A549 treated with Hydrocortisone at 1 μM for 4 hours (cell line): ENCODE measurements around the gene OR52E8. TPM values are rescaled to one million over a fixed set of nuclear protein-coding genes. Genes with fewer than 3 reads are reported as not detected.

ENCODE experiments used
- total RNA-seq: library from RNA; stranded (reverse); fragments of 200-300 nt; extraction: Qiagen RNA extraction; gene quantifications from 5 replicates; pipeline ENCODE4 v1.2.3, GENCODE V29; 2022

The OR52E8 gene
- not detected in 5 replicates for total RNA-seq

GRCh38 chr11:5857590-5857989 lies at the start of gene OR52E8:
OR52E8 (minus strand) TSS chr11:5857690; CDS start chr11:5857690, 0 bp downstream.

GRCh38 chr11:5892908-5893307 lies 35.4 kb upstream of the OR52E8 start, which contains the start of gene OR52E5:
OR52E5 (plus strand) TSS chr11:5893208; CDS start chr11:5900777, 7,569 bp downstream.

GRCh38 chr11:5880329-5880728 lies 22.8 kb upstream of the OR52E8 start, which contains the start of gene OR52E4:
OR52E4 (plus strand) TSS chr11:5880629; CDS start chr11:5884293, 3,664 bp downstream.

GRCh38 chr11:5841797-5842196 lies 15.7 kb downstream of the OR52E8 start, which contains the start of gene OR52E6:
OR52E6 (minus strand) TSS chr11:5841897; CDS start chr11:5841897, 0 bp downstream.

GRCh38 chr11:5808500-5809121 lies 48.9 kb downstream of the OR52E8 start, which contains the start of gene OR52N2:
OR52N2 (plus strand) TSS chr11:5808924; CDS start chr11:5820336, 11,412 bp downstream.

Other genes with a start within 250 kb of the OR52E8 start
- gene TRIM34, start 232.7 kb downstream of the OR52E8 start, total RNA-seq = 2.6 to 4.0 TPM (median 3.2 TPM) in 5 replicates
- 8.9 to 12.4 TPM (median 9.6 TPM) in 5 replicates for gene TRIM5, start 172.6 kb downstream of the OR52E8 start, total RNA-seq
- gene TRIM22, start 167.9 kb downstream of the OR52E8 start, total RNA-seq = 0.61 to 1.2 TPM (median 0.67 TPM) in 5 replicates
- gene OR56B1, start 121.2 kb downstream of the OR52E8 start, total RNA-seq = not detected in 5 replicates
- not detected in 5 replicates for gene OR52N4, start 103.4 kb downstream of the OR52E8 start, total RNA-seq
- not detected in 5 replicates for gene OR52N5, start 74.3 kb downstream of the OR52E8 start, total RNA-seq
- not detected in 5 replicates for gene OR52N1, start 66.4 kb downstream of the OR52E8 start, total RNA-seq
- gene OR52N2, start 48.8 kb downstream of the OR52E8 start, total RNA-seq = not detected in 5 replicates
- gene OR52E6, start 15.8 kb downstream of the OR52E8 start, total RNA-seq = not detected in 5 replicates
- not detected in 5 replicates for gene OR52E4, start 22.9 kb upstream of the OR52E8 start, total RNA-seq
- gene OR52E5, start 35.5 kb upstream of the OR52E8 start, total RNA-seq = not detected in 5 replicates
- gene OR56A3, start 84.6 kb upstream of the OR52E8 start, total RNA-seq = not detected in 5 replicates
- not detected in 5 replicates for gene OR56A5, start 110.8 kb upstream of the OR52E8 start, total RNA-seq
- gene OR52L1, start 129.3 kb upstream of the OR52E8 start, total RNA-seq = not detected in 5 replicates
- not detected in 5 replicates for gene OR56A4, start 149.3 kb upstream of the OR52E8 start, total RNA-seq
- gene OR56A1, start 173.1 kb upstream of the OR52E8 start, total RNA-seq = not detected in 5 replicates
- gene OR56B4, start 250.0 kb upstream of the OR52E8 start, total RNA-seq = not detected in 5 replicates